Right kidney (tissue), 1 donor: ENCODE data around the gene EHMT1.

Experiments
- DNase-seq: peaks from one replicate; pipeline ENCODE4 v3.0.0-alpha.2; 2016

The EHMT1 gene

GRCh38 chr9:137645211-137645610 is 26.4 kb downstream of the EHMT1 start:
- no peak for DNase-seq

- no peak for DNase-seq
These were observed 27.5 kb downstream of the EHMT1 start for GRCh38 chr9:137646341-137646740.

GRCh38 chr9:137647096-137647714 is 28.4 kb downstream of the EHMT1 start:
- no peak for DNase-seq

GRCh38 chr9:137648396-137648795 is 29.6 kb downstream of the EHMT1 start:
- DNase-seq, result no peak

GRCh38 chr9:137649553-137649952 is 30.7 kb downstream of the EHMT1 start:
- no peak for DNase-seq

- DNase-seq, result no peak
These were observed 31.5 kb downstream of the EHMT1 start for GRCh38 chr9:137650259-137650658.

GRCh38 chr9:137650779-137651178 is 32.0 kb downstream of the EHMT1 start:
- DNase-seq, result no peak

GRCh38 chr9:137656416-137656815 is 37.6 kb downstream of the EHMT1 start:
- DNase-seq, result no peak

- DNase-seq, result no peak
These were observed 38.8 kb downstream of the EHMT1 start for GRCh38 chr9:137657606-137658005.

GRCh38 chr9:137658781-137659180 is 40.0 kb downstream of the EHMT1 start:
- DNase-seq, result no peak

GRCh38 chr9:137660144-137660543 is 41.3 kb downstream of the EHMT1 start:
- no peak for DNase-seq

GRCh38 chr9:137663584-137663983 is 44.8 kb downstream of the EHMT1 start:
- DNase-seq, result no peak

- DNase-seq, result no peak
These were observed 45.9 kb downstream of the EHMT1 start for GRCh38 chr9:137664676-137665075.

GRCh38 chr9:137665226-137665625 is 46.4 kb downstream of the EHMT1 start:
- no peak for DNase-seq

- DNase-seq, result no peak
These were observed 47.1 kb downstream of the EHMT1 start for GRCh38 chr9:137665697-137666512.

GRCh38 chr9:137666513-137666822 is 47.7 kb downstream of the EHMT1 start:
- no peak for DNase-seq

GRCh38 chr9:137666955-137667670 is 48.3 kb downstream of the EHMT1 start:
- peak; percentile 27 for DNase-seq

- no peak for DNase-seq
These were observed 49.4 kb downstream of the EHMT1 start for GRCh38 chr9:137668203-137668602.

- no peak for DNase-seq
These were observed 50.5 kb downstream of the EHMT1 start for GRCh38 chr9:137669261-137669672.

GRCh38 chr9:137670391-137671195 is 51.8 kb downstream of the EHMT1 start:
- DNase-seq, result peak; percentile 24

- DNase-seq, result no peak
These were observed 52.4 kb downstream of the EHMT1 start for GRCh38 chr9:137671196-137671538.

- DNase-seq, result no peak
These were observed 52.9 kb downstream of the EHMT1 start for GRCh38 chr9:137671721-137672120.
